GM18873 (cell line): Measurements from ENCODE around the gene TXNRD2.

Source experiments
- ATAC-seq: cut with Tn5 transposase; IDR thresholded peaks from one replicate; pipeline ENCODE4 v1.9.1; 2021; ENCODE audit warnings: mild to moderate bottlenecking, moderate library complexity, moderate number of reproducible peaks; ENCODE audit not compliant: unreplicated experiment, low FRiP score

Gene TXNRD2

GRCh38 chr22:19967850-19968449 lies 26.3 kb upstream of the TXNRD2 start:
- ATAC-seq: no peak

DNA sequence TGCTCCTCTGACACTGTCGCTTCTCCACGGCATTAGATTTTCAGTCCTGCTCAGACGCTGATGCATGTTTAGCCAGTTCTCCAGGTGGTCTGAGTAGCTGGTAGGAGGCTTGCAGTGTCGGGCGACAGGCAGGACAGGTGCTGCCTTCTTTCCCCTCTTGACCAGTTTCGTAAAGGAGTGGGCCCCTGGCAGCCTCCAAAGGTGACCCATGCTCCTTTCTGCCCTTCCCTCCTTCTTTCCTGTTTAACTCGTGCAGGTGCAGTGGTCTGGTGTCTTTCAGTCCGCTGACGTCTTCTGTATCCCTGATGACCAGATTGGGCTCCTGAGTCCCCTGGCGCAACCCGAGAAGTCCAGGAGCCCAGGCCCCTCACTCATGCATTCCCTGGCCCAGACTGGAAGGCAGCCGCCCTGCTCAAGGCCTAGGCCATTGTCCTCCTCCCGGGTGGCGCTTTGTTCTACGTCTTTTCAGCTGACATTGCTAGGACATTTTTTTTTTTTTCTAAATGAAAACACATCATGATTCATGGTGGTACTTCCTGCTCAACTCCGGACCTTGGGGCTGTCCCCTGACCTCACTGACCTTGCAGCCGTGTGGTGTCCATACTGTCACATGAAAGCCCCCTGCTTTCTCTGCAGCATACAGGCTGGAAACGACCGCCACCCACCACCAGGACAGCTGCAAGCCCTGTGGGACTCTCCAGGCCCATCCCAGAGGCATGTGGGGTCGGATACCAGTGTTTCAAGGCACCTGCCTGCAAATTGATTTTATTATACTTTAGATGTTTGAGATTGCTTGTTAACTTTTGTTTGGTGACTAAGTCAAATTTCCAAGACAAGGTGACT lies 25.5 kb upstream of the TXNRD2 start:
- no peak for ATAC-seq

DNA sequence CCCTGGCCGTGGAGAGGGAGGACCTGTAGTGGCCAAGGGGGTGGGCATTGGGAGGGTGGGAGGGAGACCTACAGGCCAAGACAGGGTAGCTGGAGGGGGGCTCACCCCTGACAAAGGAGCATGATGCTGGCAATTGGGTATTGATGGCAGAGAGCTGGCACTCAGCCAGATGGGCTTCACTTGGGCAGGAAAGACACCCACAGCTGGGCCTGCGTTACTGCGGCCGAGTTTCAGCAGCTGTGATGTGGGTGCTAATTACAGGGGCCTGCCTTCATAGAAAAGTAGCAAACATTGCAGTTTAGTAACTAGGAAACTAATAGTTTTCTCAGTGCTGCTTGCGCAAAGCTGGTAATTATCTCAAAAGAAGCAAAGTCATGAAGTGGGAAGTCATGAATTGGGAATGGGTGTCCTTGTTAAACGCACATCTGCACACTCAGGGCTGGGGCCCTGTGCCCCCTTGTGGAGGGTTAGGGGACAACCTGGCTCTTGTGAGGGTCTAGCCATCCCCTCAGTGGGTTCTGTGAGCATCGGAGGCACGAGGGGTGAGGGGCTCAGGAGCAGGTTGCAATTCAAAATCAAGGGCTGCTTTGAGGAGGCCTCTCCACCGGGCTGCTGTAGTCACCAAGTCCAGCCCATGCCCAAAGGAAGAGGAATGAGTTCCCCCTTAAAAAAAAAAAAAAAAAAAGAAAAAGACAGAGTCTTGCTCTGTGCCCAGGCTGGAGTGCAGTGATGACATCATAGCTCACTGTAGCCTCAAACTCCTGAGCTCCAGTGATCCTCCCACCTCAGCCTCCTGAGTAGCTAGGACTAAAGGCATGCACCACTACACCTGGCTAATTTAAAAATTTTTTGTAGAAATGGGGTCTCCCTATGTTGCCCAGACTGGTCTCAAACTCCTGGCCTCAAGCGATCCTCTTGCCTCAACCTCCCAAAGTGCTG lies 24.4 kb upstream of the TXNRD2 start:
- ATAC-seq: no peak

- no peak for ATAC-seq
These were observed 23.2 kb upstream of the TXNRD2 start for GRCh38 chr22:19964701-19965386.

- ATAC-seq: no peak
These were observed 22.4 kb upstream of the TXNRD2 start for GRCh38 chr22:19963863-19964642.

DNA sequence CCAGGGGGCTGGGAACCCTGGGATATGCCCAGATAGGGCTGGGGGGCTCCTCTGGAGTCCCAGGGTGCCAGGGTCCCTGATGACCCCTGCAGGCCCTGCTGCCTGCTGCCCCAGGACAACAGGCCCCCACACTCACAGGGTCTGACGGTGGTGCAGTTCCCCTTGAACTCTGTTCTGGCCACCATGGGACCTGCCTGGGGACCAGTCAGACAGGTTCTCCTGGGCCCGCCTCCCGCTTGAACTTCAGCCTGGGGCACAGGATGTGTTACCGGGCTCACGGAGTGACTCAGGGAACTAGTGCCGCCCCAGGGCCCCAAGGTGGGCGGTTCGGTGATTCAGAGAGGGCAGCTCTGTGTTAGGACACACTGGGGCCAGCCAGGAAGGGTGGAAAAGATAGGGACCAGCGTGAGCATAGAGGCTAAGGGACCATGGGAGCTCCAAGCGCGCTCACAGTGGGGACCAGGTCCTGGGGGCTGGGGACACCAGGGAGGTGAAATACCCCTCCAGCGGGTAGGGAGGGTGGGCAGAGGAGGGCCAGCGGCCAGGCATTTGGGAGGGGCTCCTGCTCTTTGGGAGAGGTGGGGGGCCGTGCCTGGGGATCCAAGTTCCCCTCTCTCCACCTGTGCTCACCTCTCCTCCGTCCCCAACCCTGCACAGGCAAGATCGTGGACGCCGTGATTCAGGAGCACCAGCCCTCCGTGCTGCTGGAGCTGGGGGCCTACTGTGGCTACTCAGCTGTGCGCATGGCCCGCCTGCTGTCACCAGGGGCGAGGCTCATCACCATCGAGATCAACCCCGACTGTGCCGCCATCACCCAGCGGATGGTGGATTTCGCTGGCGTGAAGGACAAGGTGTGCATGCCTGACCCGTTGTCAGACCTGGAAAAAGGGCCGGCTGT lies 21.5 kb upstream of the TXNRD2 start:
- ATAC-seq: no peak

- no peak for ATAC-seq
These were observed 20.8 kb upstream of the TXNRD2 start for GRCh38 chr22:19962246-19962908.

DNA sequence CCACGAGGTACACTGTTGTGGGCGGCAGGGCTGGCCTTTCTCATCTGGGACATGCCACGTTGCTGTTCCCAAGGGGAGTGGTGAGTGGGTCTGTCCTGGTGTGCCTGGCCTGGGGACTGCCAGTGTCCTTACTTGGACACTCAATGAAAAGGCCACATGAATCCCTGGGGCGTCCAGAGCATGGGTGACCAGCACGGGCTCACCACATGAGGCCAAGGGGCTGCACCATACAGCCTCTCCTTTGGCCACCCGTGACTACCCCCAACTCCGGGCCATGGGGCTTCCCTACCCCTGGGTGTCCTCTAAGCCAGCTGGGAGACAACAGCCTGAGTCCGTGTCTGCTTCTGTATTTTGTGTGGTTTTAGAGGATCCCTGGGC lies 20.2 kb upstream of the TXNRD2 start:
- ATAC-seq: no peak

- ATAC-seq: no peak
These were observed 19.6 kb upstream of the TXNRD2 start for GRCh38 chr22:19961201-19961580.

DNA sequence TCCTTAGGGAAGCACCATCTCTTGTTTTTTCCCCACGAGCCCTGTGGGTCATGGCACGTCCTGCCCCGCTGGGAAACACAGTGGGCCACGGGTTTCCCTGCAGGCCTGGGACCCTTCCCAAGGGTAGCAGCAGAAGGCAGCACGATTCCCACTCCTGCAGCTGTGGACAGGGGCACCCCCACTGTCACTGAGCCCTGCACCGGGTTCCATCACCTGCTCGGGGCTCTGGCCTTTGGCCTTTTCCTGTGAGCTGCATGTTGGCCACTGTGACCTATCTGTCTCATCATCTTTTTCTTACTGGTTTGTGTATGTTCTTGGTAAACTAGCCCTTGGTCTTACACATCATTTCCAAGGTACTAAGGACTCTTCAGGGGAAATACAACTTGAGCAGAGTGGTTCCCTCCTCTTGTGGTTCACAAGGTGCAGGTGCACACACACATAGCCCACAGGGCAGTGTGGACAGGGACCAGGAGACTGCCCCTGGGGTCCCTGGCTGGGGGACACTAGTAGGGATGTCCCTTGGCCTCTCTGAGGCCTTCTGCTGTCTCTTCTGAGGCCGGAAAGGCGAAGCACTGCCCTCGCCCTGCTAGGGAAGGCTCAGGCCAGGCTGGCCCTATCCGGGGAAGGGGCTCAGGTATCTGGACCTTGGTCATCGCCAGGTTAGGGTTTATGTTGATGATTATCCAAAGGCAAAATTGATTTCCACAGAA lies 19.0 kb upstream of the TXNRD2 start:
- no peak for ATAC-seq

GRCh38 chr22:19959587-19960490 lies 18.2 kb upstream of the TXNRD2 start:
- no peak for ATAC-seq

DNA sequence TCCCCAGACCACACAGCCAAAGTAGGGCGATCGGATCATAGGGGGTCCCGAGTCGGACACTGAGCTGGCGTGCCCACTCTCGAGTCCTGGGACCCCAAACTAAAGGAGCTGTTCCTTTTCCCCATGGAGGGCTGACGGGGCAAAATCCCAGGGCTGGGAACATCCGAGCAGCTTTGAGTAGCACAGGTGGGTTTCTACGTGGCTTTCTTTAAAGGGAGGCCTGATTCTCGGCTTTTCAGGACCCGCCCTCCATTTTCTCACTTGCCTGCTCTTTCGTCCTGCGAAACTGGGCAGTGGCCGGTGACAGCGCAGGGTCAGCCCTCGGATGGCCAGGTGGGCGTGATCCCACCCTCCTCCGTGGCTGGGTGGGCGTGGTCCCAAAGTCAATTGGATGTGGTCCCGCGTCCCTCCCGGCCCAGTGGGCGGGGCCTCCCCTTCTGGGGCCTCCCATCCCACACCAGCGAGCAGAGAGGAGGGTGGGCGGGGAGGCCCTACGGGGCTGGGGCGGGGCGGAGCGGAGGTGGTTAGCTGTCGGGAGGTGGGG lies 17.5 kb upstream of the TXNRD2 start:
- no peak for ATAC-seq

DNA sequence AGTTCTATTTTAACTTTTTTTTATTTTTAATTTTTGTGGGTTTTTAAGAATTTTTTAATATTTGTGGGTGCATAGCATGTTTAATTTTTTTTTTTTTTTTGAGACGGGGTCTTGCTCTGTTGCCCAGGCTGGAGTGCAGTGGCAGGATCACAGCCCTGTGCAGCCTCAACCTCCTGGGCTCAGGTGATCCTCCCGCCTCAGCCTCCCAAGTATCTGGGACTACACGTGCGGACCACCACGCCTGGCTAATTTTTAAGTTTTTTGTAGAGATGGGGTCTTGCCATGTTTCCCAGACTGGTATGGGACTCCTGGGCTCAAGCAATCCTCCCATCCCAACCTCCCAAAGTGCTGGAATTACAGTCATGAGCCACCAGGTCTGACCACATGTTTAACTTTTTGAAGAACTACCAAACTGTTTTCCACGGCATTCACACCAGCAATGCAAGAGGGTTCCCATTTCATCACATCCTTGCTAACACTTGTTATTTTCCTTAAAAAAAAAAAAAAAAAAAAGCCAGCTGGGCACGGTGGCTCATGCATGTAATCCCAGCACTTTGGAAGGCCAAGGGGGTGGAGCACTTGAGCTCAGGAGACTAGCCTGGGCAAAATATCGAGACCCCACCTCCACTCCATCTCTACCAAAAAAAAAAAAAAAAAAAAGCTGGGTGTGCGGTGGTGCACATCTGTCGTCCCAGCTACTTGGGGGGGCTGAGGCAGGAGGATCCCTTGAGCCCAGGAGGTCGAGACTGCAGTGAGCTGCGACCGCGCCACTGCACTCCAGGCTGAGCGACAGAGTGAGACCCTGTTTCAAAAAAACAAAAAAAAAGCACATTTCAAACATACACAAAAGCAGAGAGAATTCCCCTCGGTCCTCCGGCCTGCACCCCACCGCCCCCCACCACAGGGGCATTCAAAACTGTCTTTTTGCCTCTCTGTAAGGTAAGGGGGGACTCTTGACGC lies 16.7 kb upstream of the TXNRD2 start:
- ATAC-seq: no peak

GRCh38 chr22:19957445-19957844 lies 15.8 kb upstream of the TXNRD2 start:
- no peak for ATAC-seq
